HepG2 (cell line): ENCODE results near the gene CA12. TPM values are rescaled to one million over a fixed set of nuclear protein-coding genes. Genes with fewer than 3 reads are reported as not detected.

ENCODE experiments used
- ATAC-seq: fragments of 200-7000 bp; cut with Tn5 transposase; 3 replicates; pipeline ENCODE4 v1.9.1; 2020; ENCODE audit warnings: mild to moderate bottlenecking, moderate library complexity
- BruUV-seq: library from RNA; stranded (reverse); fragments of 400-500 nt; replicated peaks from 2 replicates; lab custom pipeline; 2021; lab: Mats Ljungman, UMichigan
- CTCF ChIA-PET: fragments of 300-600 bp; formaldehyde crosslinking; extraction: SDS; loops from one replicate; lab custom pipeline; 2021; ENCODE audit warnings: low total read pairs, inconsistent platforms, low intra/inter-chr PET ratio; lab: Yijun Ruan, JAX
- POLR2A ChIA-PET: fragments of 350-600 bp; sonication (Branson Sonifier 250); formaldehyde crosslinking; loops from one replicate; lab custom pipeline; 2020; ENCODE audit warnings: antibody characterized with exemption, inconsistent platforms; lab: Yijun Ruan, JAX
- DNase-seq: peaks from one replicate; pipeline ENCODE4 v3.0.0-alpha.2; 2015; ENCODE audit warnings: low spot score
- FAIRE-seq: peaks from 3 replicates; lab custom pipeline; 2011; peaks lifted over from hg19 to GRCh38; lab: Jason Lieb, UNC
- H2AFZ ChIP-seq: one replicate; pipeline ENCODE4 v1.6.1; 2011; ENCODE audit warnings: low read length, inconsistent platforms
- H3K27ac ChIP-seq: fragments of 300-600 bp; 3 replicates; pipeline ENCODE4 v1.8.0; 2011; ENCODE audit warnings: mixed run types, mild to moderate bottlenecking, mixed read lengths, low read length, inconsistent platforms; ENCODE audit not compliant: insufficient read depth; ENCODE audit errors: extremely low read length
- H3K27me3 ChIP-seq, 2 experiments: fragments of 200-600 bp in 1 of 2; 2 replicates in 1 of 2; 3 replicates in 1 of 2; pipeline versions ENCODE4 v1.6.0 to v1.8.0; 2011; ENCODE audit warnings: low read length in 2 of 2, mild to moderate bottlenecking in 2 of 2, moderate library complexity in 2 of 2, inconsistent platforms in 1 of 2; ENCODE audit not compliant: insufficient read depth in 2 of 2, control insufficient read depth in 1 of 2
- H3K36me3 ChIP-seq, 2 experiments: fragments of 200-600 bp in 1 of 2; replicated peaks in 1 of 2; 2 replicates in 1 of 2; 3 replicates in 1 of 2; pipeline versions ENCODE4 v1.5.1 to v1.8.0; 2011; ENCODE audit warnings: low read length in 2 of 2, inconsistent platforms in 1 of 2; ENCODE audit not compliant: insufficient read depth in 2 of 2, control insufficient read depth in 1 of 2
- H3K4me1 ChIP-seq: 2 replicates; pipeline ENCODE4 v1.5.1; 2012; ENCODE audit warnings: low read length, inconsistent platforms; ENCODE audit not compliant: insufficient read depth
- H3K4me2 ChIP-seq: 2 replicates; pipeline ENCODE4 v1.6.0; 2011; ENCODE audit warnings: low read depth, low read length, inconsistent platforms
- H3K4me3 ChIP-seq, 3 experiments: fragments of 200-600 bp in 1 of 3; sonication (generic), shearing (Covaris generic) in 1 of 3; replicated peaks in 1 of 3; 2 replicates each; pipeline ENCODE4 v1.5.1; 2011 to 2016; ENCODE audit warnings: low read length in 3 of 3, inconsistent platforms in 2 of 3, low read depth in 2 of 3, mild to moderate bottlenecking in 2 of 3, control low read depth in 1 of 3, mixed read lengths in 1 of 3; ENCODE audit not compliant: insufficient read depth in 1 of 3
- H3K79me2 ChIP-seq: one replicate; pipeline ENCODE4 v1.6.1; 2011; ENCODE audit warnings: low read length, inconsistent platforms; ENCODE audit not compliant: insufficient read depth
- H3K9ac ChIP-seq: 2 replicates; pipeline ENCODE4 v1.6.0; 2011; ENCODE audit warnings: mild to moderate bottlenecking, low read depth, low read length, inconsistent platforms; ENCODE audit not compliant: insufficient read depth
- H3K9me3 ChIP-seq: 2 replicates; pipeline ENCODE4 v1.5.1; 2012; ENCODE audit warnings: mild to moderate bottlenecking, low read length
- H4K20me1 ChIP-seq: 2 replicates; pipeline ENCODE4 v1.6.0; 2011; ENCODE audit warnings: inconsistent platforms, mild to moderate bottlenecking, low read length, moderate library complexity; ENCODE audit not compliant: insufficient read depth
- ATM ChIP-seq: fragments of 450-650 bp; IDR thresholded peaks from 2 replicates; pipeline ENCODE4 v1.7.1; 2017; ENCODE audit warnings: mild to moderate bottlenecking, borderline replicate concordance
- EED ChIP-seq: sonication (generic); formaldehyde crosslinking; IDR thresholded peaks from 2 replicates; pipeline ENCODE4 v1.5.0; 2020; ENCODE audit warnings: mild to moderate bottlenecking, missing genetic modification reagents
- MEIS2 ChIP-seq: sonication (generic); formaldehyde crosslinking; IDR thresholded peaks from 2 replicates; pipeline ENCODE4 v1.9.0; 2021; ENCODE audit warnings: mild to moderate bottlenecking, missing genetic modification reagents
- NBN ChIP-seq: fragments of 450-650 bp; conservative IDR thresholded peaks from 2 replicates; pipeline ENCODE4 v1.6.1; 2017
- NCOA5 ChIP-seq: sonication (generic); formaldehyde crosslinking; IDR thresholded peaks from 2 replicates; pipeline ENCODE4 v1.4.0; 2020; ENCODE audit warnings: missing genetic modification reagents
- NR2C2 ChIP-seq: sonication (generic); formaldehyde crosslinking; IDR thresholded peaks from 2 replicates; pipeline ENCODE4 v1.4.0; 2020; ENCODE audit warnings: missing genetic modification reagents, mild to moderate bottlenecking, moderate library complexity, borderline replicate concordance
- POLR2AphosphoS5 ChIP-seq: IDR thresholded peaks from 2 replicates; pipeline ENCODE4 v1.6.1; 2012; ENCODE audit warnings: low read depth, low read length
- PPARG ChIP-seq: conservative IDR thresholded peaks from 2 replicates; pipeline ENCODE4 v1.6.1; 2016; ENCODE audit warnings: missing biosample characterization, missing genetic modification reagents
- ZFY ChIP-seq: sonication (generic); formaldehyde crosslinking; IDR thresholded peaks from 2 replicates; pipeline ENCODE4 v1.4.0; 2020; ENCODE audit warnings: missing genetic modification reagents
- ZNF235 ChIP-seq: sonication (generic); formaldehyde crosslinking; IDR thresholded peaks from 2 replicates; pipeline ENCODE4 v1.8.1; 2023; ENCODE audit warnings: mild to moderate bottlenecking, missing genetic modification reagents, borderline replicate concordance
- ZNF317 ChIP-seq: sonication (generic); formaldehyde crosslinking; IDR thresholded peaks from 2 replicates; pipeline ENCODE4 v1.5.0; 2020; ENCODE audit warnings: mild to moderate bottlenecking, missing genetic modification reagents
- ZNF564 ChIP-seq: sonication (generic); formaldehyde crosslinking; IDR thresholded peaks from 2 replicates; pipeline ENCODE4 v1.8.1; 2023; ENCODE audit warnings: mild to moderate bottlenecking, missing genetic modification reagents
- ZNF800 ChIP-seq: sonication (generic); formaldehyde crosslinking; IDR thresholded peaks from 2 replicates; pipeline ENCODE4 v1.4.0; 2020; ENCODE audit warnings: missing genetic modification reagents
- WGBS: methylation state at CpG from one replicate; pipeline ENCODE4 v1.1.6; 2017; ENCODE audit warnings: low lambda C conversion rate; 5-methylcytosine and 5-hydroxymethylcytosine counted together
- in situ Hi-C: cut with HindIII; loops from 2 replicates; pipeline ENCODE4 v1.10.0; 2017; ENCODE audit warnings: low pct_unique_long_range_greater_than_20kb; ENCODE audit not compliant: extremely low pct_ligation_motif_present
- intact Hi-C: fragments of 100-400 bp; cut with micrococcal nuclease; formaldehyde crosslinking; loops from one replicate; pipeline ENCODE4 v1.10.0; 2022; ENCODE audit not compliant: unreplicated experiment
- polyA plus RNA-seq, 8 experiments: library from polyadenylated mRNA; depleted of rRNA in 3 of 8; stranded (reverse) in 7 of 8; unstranded in 1 of 8; fragments of >200 nt; fragmentation: Illumina TruSeq in 4 of 8; extraction: Trizol in 4 of 8; gene quantifications; 2 replicates each; pipeline versions ENCODE4 v1.2.1 to v1.2.3, GENCODE V29; 2011 to 2016; ENCODE audit warnings: low read depth in 4 of 8, missing spikeins in 1 of 8, mixed read lengths in 1 of 8; ENCODE audit not compliant: insufficient read depth in 1 of 8
- total RNA-seq, 5 experiments: library from RNA; depleted of rRNA; stranded (reverse); fragments of >200 nt; fragmentation: Illumina TruSeq; extraction: Trizol; gene quantifications; 2 replicates each; pipeline ENCODE4 v1.2.3, GENCODE V29; 2016; ENCODE audit warnings: low read depth in 1 of 5
- TF ChIP-seq, protein P1 (sequence below): fragments of 450-650 bp; IDR thresholded peaks from 2 replicates; pipeline ENCODE4 v1.6.1; 2017; ENCODE audit warnings: mild to moderate bottlenecking

CA12 gene
- total and polyA plus RNA-seq, 2 of the 13 experiments (the other 11 are each of a cell fraction or from before 2014, with no cell fraction given): 0.07 to 0.20 TPM

- peak; percentile 56 for TF ChIP-seq ZNF317 (CRISPR knock-in tag)
- no peak for TF ChIP-seq POLR2AphosphoS5
- no peaks in the 10 kb centered on the region for H4K20me1 ChIP-seq
- no peak overlapping the region for H3K9ac ChIP-seq
- ChIA-PET CTCF (no interaction called here), POLR2A (no interaction called here)
- no peaks in the 10 kb centered on the region for H3K79me2 ChIP-seq
- ATAC-seq (no peak), DNase-seq (no peak), FAIRE-seq (no peak)
- in situ Hi-C loops: no loop called here
- peaks cover 1% of the 10 kb centered on the region; the same call in 1 of the 2 replicates for H3K4me1 ChIP-seq
- no peaks in the 10 kb centered on the region; a peak in 1 of 5 replicates for H3K27me3 ChIP-seq
- no peak overlapping the region for H3K4me2 ChIP-seq
- H2AFZ ChIP-seq: no peak overlapping the region
- H3K9me3 ChIP-seq: peaks cover 5% of the 10 kb centered on the region; the same call in 1 of the 2 replicates
- BruUV-seq: no TSS peak
- H3K4me3 ChIP-seq: no peak overlapping the region
- intact Hi-C loops: no loop called here
- H3K27ac ChIP-seq: no peak overlapping the region
- no peaks in the 10 kb centered on the region for H3K36me3 ChIP-seq
- 50% methylated on average over 2 of the region's 2 CpGs for WGBS
Observed at GRCh38 chr15:63425426-63425985, 43.9 kb upstream of the CA12 start.

- WGBS: 55% methylated on average over 10 of the region's 10 CpGs
- no peaks in the 10 kb centered on the region for H3K36me3 ChIP-seq
- no peak overlapping the region for H3K4me3 ChIP-seq
- no peak for DNase-seq
- no peak for FAIRE-seq
- peaks cover 9% of the 10 kb centered on the region; the same call in 1 of the 2 replicates for H3K4me1 ChIP-seq
- intact Hi-C loops: no loop called here
- CTCF ChIA-PET: no interaction called here
- H3K9ac ChIP-seq: no peak overlapping the region
- no peak overlapping the region for H2AFZ ChIP-seq
- in situ Hi-C loops: loop anchor here (25.0 kb wide), 2 partner anchors 261 to 636 kb away; partner anchors contain the start of gene RPS27L
- BruUV-seq: no TSS peak
- ATAC-seq: no peak
- H3K27ac ChIP-seq: no peak overlapping the region
- no peak overlapping the region for H3K4me2 ChIP-seq
- POLR2A ChIA-PET: no interaction called here
- no peaks in the 10 kb centered on the region for H3K79me2 ChIP-seq
- H3K27me3 ChIP-seq: no peaks in the 10 kb centered on the region; a peak in 1 of 5 replicates
- no peaks in the 10 kb centered on the region for H4K20me1 ChIP-seq
- peaks cover 5% of the 10 kb centered on the region; the same call in 1 of the 2 replicates for H3K9me3 ChIP-seq
- no peak for TF ChIP-seq MEIS2 (CRISPR knock-in tag)
- no peak for TF ChIP-seq ZNF800 (CRISPR knock-in tag)
- TF ChIP-seq, protein P1, sequence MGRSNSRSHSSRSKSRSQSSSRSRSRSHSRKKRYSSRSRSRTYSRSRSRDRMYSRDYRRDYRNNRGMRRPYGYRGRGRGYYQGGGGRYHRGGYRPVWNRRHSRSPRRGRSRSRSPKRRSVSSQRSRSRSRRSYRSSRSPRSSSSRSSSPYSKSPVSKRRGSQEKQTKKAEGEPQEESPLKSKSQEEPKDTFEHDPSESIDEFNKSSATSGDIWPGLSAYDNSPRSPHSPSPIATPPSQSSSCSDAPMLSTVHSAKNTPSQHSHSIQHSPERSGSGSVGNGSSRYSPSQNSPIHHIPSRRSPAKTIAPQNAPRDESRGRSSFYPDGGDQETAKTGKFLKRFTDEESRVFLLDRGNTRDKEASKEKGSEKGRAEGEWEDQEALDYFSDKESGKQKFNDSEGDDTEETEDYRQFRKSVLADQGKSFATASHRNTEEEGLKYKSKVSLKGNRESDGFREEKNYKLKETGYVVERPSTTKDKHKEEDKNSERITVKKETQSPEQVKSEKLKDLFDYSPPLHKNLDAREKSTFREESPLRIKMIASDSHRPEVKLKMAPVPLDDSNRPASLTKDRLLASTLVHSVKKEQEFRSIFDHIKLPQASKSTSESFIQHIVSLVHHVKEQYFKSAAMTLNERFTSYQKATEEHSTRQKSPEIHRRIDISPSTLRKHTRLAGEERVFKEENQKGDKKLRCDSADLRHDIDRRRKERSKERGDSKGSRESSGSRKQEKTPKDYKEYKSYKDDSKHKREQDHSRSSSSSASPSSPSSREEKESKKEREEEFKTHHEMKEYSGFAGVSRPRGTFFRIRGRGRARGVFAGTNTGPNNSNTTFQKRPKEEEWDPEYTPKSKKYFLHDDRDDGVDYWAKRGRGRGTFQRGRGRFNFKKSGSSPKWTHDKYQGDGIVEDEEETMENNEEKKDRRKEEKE: no peak
- TF ChIP-seq PPARG (CRISPR knock-in tag): no peak
- no peak for TF ChIP-seq ZNF235
- no peak for TF ChIP-seq ZFY (CRISPR knock-in tag)
- TF ChIP-seq NCOA5 (CRISPR knock-in tag): no peak
- no peak for TF ChIP-seq NR2C2 (CRISPR knock-in tag)
- TF ChIP-seq EED (CRISPR knock-in tag): no peak
- no peak for TF ChIP-seq NBN
- no peak for TF ChIP-seq ZNF564 (CRISPR knock-in tag)
- TF ChIP-seq ATM: no peak
Observed at GRCh38 chr15:63422891-63423590, 41.4 kb upstream of the CA12 start.
